ENCODE results near the gene CATSPER4. TPM values are rescaled to one million over a fixed set of nuclear protein-coding genes. Genes with fewer than 3 reads are reported as not detected.
A peak's percentile ranks its signal among the peaks of the same experiment; 100 is the strongest.

The CATSPER4 gene
- total RNA-seq, 1 experiment from 2014 or later: not detected

DNA sequence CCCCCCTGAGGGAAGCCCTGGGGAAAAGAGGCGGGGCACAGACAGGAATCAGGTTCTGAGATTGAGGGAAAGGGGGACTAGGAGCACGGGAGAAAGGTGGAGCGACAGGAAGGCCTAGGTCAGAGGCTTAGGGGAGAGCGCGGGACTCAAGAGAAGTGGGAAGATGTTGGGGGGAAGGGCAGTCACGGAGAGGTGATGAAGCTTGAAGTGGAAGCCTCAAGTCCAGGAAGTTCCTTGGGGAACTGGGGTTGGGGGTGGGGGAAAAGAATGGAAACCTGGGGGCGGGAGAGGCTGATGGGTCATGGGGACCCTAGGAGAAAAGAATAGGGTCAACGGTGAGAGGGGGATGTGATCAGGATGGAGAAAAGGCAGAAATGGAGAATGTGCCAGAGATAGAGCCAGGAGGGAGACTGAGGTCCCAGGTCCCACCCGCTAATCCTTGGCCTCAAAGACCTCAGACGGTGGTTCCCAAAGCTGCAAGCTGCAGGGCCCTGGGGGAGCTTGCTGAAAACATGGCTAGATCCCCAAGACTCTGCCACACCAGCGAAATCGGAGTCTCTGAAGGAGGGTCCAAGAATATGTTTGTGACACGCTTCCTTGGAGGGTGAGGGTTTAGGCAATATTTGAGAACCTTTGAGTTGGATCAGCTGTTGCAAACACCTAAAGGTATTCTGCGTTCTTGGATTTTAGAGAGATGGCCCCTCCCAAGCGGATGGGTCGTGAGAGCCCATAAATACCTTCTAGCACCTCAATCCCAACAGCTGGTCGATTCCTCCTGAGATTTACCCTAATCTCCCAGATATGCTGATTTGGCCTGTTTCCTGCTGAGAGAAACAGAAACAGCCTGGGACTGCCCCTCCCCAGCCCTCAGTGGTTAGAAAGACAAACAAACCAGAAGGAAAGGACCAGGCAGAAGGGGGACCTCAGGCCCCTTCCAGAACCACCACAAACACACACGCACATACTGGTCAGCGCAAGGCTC lies 25.2 kb upstream of the CATSPER4 start:
- no peak for DNase-seq (ENCODE audit: low spot score)

DNA sequence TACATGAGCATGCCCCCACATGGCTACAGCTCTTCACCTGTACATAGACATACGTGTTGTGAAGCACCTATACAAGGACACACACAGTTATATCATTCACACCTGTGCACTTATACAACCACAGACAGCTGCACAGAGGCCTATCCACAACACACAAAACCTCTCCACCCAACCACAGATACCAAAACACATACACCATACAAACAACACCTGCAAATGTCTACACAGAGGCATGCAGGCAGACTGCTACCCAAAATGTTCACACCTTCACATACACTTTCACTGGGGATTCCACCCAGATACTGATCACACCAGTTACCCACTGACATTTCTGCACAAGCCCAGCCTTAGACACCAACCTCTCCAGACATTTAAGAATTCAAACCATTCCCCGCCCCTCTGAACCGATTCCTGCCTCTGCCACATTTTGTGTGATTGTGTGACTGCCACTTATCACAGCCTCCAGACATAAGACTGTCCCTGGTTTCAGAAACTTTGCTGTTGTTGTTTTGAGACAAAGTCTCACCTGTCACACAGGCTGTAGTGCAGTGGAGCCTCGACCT lies 23.6 kb upstream of the CATSPER4 start:
- no peak for DNase-seq (ENCODE audit: low spot score)

DNA sequence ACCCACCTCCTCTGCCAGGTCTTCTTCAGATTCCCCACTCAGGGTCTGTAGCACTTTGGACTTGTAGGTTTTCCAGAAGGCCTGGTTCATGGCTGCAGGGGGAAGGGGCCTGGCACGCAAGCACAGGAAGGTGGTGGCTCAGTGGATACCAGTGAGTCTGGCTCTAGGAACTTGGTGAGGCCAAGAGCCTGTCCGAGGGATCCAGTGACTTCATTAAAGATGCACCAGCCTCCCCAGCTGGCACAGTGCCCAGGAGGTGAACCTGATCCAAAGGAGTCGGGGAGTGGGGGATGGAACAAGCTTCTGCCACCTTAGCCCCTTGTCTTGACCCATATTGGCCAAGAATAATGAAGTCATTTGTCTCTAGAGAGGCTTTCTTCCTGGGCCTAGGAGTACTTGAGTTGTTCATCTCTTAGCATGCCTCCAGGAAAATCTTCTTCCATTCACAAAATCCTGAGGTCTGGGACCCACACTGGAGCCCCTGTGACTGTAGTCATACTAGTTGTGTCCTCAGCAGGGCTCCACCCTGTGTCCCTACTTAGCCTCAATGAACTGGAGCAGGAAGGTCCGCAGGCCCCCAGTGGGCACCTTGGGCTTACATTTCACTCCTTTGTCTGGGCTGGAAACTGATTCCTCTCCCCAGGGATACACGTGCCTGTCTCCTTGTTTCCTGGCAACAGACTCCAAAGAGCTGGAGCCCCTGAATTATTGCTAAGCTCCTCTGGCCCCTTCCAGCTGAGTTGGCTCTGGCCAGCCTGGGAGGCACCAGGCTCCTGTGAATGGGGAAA lies 21.8 kb upstream of the CATSPER4 start, which contains the start of gene C1orf232:
C1orf232 (minus strand) TSS at position 554 of the 788 bp plus-strand sequence; CDS start at position 90, 464 bp downstream.
- no peak for DNase-seq (ENCODE audit: low spot score)

DNA sequence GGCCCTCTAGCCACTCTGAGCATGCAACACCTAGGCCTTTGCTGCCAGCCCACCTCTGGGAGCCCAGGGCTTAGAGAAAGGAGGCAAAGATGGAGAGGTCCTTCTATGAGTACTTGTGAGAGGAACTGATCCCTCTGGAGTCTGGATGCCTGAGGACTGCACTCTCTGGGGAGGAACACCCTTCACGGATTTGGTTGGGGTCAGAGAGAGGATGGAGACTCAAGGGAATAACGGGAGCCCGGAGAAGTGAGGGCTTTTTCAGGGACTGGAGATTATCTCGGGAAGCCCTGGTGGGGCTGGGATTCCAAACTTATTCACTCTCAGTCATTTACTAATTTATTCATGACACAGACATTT lies 21.2 kb upstream of the CATSPER4 start:
- DNase-seq (ENCODE audit: low spot score): no peak

GRCh38 chr1:26169669-26170471 lies 20.5 kb upstream of the CATSPER4 start, which contains the start of gene ZNF593:
Gene ZNF593 (plus strand): TSS chr1:26169908. CDS start chr1:26169984, 76 bp downstream.
- peak; percentile 68 for DNase-seq (ENCODE audit: low spot score)

GRCh38 chr1:26170472-26170821 lies 20.0 kb upstream of the CATSPER4 start:
- DNase-seq (ENCODE audit: low spot score): no peak

GRCh38 chr1:26171084-26172072 lies 19.0 kb upstream of the CATSPER4 start, which contains the start of gene ZNF593OS:
Gene ZNF593OS (minus strand): TSS chr1:26171832. CDS start chr1:26171661, 171 bp downstream.
- DNase-seq (ENCODE audit: low spot score): no peak

GRCh38 chr1:26175346-26175745 lies 15.1 kb upstream of the CATSPER4 start:
- DNase-seq (ENCODE audit: low spot score): no peak

DNA sequence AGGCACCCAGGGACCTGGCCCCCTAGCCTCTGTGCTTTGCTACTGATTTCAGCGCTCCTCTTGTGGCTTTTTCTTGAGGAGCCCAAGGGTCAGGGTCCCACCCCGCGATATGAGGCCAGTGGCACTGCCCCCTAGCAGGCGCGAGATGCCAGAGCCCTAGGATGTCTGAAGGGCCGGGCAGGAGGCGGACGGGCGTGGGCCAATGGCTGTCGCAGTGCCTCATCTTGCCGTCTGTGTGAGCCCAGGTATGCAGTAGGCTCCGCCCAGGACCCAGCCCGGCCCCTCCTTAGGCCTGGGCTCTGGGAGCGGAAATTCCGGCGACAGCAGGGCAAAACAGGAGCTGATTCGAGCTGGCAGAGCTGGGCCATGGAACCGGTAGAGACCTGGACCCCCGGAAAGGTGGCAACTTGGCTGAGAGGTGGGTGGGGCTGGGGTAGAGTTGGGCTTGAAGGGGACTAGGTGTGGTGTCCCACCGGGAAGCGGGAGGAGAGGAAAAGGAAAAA lies 13.2 kb upstream of the CATSPER4 start, which contains the start of gene CNKSR1:
CNKSR1 (plus strand) TSS at position 310 of the 503 bp plus-strand sequence; CDS start at position 367, 57 bp downstream.
- no peak for DNase-seq (ENCODE audit: low spot score)

DNA sequence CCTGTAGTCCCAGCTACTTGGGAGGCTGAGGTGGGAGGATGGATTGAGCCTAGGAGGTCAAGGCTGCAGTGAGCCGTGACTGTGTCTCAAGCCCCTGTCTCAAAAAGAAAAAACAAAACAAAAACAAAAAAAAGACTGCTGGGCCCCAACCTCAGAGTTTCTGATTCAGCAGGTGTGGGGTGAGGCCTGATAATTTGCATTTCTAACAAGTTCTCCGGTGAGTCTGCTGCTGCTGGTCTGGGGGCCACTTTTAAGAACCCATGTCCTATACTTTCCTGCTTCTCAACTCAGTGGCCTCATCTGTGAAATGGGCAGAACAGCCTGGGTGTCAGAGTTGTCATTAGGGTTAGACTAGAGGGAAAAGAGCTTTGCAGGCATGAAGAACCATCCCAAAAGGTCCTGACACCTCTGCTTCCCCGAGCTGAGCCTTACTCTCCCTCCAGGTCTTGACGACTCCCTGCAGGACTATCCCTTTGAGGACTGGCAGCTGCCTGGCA lies 10.3 kb upstream of the CATSPER4 start:
- no peak for DNase-seq (ENCODE audit: low spot score)

DNA sequence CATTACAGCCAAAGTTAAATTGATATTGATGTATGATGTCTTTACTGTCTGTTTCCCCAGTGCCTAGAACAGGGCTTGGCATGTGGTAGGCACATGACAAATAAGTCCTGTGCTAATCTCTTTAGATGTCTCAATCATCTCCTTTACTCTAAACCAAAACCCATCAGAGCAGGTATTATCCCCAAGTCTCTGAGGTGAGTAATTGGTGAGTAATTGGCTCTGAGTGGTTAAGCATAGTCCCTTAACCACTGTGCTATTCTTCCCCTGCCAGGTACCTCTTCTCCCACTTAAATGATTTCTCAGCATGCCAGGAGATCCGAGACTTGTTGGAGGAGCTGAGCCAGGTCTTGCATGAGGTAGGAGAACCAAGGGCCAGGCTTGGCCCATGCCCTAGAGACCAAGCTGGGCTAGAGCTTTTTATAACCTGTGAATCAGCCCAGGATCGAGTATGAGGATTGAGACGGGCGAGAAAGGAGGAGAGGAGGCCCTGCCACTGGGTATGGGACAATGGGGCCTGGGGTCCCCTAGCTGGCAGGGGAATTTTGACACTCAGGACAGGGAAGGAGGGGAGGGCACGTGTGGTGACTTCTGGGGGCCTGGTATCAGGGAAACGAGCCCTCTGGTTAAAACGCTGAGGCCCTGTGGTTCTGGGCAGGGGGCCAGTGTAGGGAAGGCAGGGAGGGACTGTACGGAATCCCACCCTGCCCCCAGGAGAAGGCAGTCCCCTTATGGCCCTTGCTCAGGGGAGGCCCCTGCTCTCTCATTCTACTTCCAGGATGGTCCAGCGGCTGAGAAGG lies 8.6 kb upstream of the CATSPER4 start:
- DNase-seq (ENCODE audit: low spot score): peak; percentile 20

GRCh38 chr1:26182383-26182696 lies 8.1 kb upstream of the CATSPER4 start:
- DNase-seq (ENCODE audit: low spot score): no peak

- no peak for DNase-seq (ENCODE audit: low spot score)
Observed at GRCh38 chr1:26184086-26184485, 6.3 kb upstream of the CATSPER4 start.

DNA sequence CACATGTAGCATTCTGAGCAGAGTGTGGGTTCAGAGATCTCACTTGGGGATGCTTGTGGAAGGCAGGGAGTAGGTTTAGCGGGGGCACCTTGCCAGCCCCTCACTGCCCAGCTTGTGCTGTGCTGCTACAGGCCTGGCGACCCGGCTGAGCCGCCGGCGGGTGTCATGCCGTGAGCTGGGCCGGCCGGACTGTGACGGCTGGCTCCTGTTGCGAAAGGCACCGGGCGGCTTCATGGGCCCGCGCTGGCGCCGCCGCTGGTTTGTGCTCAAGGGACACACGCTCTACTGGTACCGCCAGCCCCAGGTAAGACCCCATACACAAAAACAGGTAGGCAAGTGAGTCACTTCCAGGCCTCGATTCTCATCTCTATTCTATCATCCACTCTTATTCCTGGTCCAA lies 5.5 kb upstream of the CATSPER4 start:
- no peak for DNase-seq (ENCODE audit: low spot score)

DNA sequence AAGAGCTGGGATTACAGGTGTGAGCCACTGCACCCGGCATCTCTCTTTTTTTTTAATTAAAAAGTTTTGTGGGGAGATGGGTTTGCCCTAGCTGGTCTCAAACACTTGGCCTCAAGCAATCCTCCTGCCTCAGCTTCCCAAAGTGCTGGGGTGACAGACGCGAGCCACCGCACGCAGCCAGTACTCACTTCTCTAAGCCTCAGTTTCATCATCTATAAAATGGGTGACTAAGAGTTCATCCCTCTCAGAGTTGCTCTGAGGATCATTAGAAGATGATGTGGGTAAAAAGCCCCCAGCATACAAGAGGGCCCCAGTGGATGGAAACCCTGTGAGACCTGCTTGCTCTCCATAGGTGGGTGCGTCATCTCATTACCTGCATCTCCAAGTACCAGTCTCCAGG lies 2.5 kb upstream of the CATSPER4 start:
- DNase-seq (ENCODE audit: low spot score): no peak

DNA sequence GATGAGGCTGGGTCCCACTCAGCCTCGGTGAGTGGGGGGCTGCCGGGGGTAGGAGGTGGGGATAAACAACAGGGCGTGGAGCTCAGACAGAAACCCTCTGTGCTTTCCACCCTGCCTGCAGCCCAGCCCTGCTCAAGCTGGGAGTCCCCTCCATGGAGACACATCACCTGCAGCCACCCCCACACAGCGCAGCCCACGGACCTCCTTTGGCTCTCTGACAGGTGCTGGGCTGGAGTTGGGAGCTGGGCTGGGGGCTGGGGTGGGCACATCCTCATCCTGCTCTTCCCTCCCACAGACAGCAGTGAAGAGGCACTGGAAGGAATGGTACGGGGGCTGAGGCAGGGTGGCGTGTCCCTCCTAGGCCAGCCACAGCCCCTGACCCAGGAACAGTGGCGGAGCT lies 1.9 kb upstream of the CATSPER4 start:
- DNase-seq (ENCODE audit: low spot score): no peak

DNA sequence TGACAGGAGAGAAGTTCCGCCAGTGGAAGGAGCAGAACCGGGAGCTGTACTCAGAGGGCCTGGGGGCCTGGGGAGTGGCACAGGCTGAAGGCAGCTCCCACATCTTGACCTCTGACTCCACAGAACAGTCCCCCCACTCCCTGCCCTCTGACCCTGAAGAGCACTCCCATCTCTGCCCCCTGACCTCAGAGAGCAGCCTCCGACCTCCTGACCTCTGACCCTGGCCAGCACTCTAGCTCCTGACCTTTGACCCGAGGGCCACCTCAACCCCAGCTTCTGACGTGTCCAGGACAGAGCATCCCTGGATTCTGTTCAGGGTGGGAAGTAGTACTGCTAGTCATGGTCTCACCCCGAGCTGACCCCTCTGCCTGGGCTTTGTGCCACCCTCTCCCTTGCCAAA lies 1.1 kb upstream of the CATSPER4 start:
- no peak for DNase-seq (ENCODE audit: low spot score)

DNA sequence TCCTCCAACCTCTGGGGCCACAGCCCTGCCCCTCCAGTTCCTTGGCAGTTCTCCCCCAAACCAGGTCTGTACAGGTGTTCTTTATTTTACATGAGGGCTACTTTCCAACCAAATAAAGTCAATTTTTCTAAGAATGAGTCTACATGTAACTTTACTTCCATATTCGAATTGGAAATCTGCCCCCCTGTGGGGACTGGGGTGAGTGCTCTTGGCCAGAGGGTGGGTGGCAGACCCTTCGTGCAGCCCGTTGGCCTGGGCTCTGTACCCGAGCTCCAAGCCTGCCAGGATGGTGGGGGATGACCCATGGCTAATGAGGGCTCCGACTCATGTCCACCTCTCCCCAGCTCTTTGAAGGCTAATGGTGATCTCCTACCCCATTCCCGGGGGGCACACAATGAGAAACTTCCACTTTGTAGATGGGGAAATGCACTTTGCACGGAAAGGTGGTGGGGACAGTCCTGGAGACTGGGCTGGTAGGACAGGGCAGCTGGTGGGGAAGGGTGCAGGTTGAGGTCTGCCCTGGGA lies 589 bp upstream of the CATSPER4 start:
- no peak for DNase-seq (ENCODE audit: low spot score)

DNA sequence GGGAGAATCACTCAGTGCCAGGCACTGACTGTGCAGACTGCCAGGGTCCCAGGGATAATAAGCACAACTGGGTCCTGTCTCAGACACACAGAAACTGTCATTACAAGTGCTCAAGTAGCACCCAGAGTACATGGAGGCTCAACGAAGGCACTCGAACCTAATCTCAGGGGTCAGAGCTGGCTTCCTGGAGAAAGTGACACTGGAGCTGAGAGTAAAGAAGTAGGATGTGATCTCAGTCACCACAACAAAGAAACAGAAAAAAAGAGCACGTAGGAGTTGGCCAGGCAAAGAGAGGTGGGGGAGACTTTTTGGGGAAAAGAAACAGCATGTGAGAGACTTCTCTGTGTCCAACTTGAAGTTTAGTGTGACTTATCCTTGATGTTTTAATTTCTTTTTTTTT lies 1.3 kb downstream of the CATSPER4 start:
- no peak for DNase-seq (ENCODE audit: low spot score)
